ENCODE results near the gene MUC5AC.
"Not testable (repeated sequence)": the region's sequence is repeated elsewhere in the genome, so short reads cannot be mapped to it uniquely, and the experiment has no call there.

- not testable (repeated sequence) for TF ChIP-seq CTCF, POLR2A (IDR thresholded peaks at IDR 0.05)
Measured at GRCh38 chr11:1215826-1216225, 58.1 kb downstream of the MUC5AC start.
